GM19395 (cell line): ENCODE measurements around the gene DMAC2.
"Not testable (repeated sequence)": the region's sequence is repeated elsewhere in the genome, so short reads cannot be mapped to it uniquely, and the experiment has no call there.

Experiments
- ATAC-seq: cut with Tn5 transposase; IDR thresholded peaks from one replicate; pipeline ENCODE4 v1.9.1; 2021; ENCODE audit warnings: mild to moderate bottlenecking, moderate library complexity; ENCODE audit not compliant: unreplicated experiment

Gene DMAC2

GRCh38 chr19:41439441-41440222 is at the start of gene DMAC2:
Gene DMAC2, minus strand, starts transcription at chr19:41439912. Its CDS starts 13 bp downstream, at chr19:41439899.
- peak; percentile 85 for ATAC-seq

DNA sequence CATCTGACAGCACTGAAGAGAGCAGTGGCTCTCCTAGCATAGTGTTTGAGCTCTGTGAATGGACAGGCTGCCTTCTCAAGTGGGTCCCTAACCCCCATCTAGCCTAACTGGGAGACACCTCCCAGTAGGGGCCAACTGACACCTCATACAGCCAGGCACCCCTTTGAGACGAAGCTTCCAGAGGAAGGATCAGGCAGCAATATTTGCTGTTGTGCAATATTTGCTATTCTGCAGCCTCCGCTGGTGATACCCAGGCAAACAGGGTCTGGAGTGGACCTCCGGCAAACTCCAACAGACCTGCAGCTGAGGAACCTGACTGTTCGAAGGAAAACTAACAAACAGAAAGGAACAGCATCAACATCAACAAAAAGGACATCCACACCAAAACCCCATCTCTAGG is 47.2 kb upstream of the DMAC2 start:
- ATAC-seq: not testable (repeated sequence)

- ATAC-seq: no peak
Measured at GRCh38 chr19:41484822-41485221, 45.1 kb upstream of the DMAC2 start.

GRCh38 chr19:41480336-41480735 is 40.6 kb upstream of the DMAC2 start:
- no peak for ATAC-seq

DNA sequence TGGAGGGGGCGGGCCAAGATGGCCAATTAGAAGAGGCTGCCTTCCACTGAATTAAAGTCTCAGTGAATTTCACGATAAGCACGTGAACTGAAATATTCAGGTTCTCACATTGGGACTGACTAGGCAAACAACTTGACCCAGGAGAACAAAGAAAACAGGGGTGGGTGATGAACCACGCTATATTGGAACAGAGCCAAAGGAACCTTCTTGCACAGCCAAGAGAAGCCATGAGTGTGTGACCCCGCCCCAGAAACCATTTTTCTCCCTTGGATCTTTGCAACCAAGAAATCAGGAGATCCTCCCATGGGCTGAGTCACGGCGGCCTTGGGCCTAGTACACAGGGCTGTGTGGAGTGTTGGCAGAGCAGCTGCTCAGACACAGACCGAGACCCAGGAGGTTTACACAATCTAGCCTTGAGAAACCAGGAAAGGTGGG is 40.1 kb upstream of the DMAC2 start:
- no peak for ATAC-seq

DNA sequence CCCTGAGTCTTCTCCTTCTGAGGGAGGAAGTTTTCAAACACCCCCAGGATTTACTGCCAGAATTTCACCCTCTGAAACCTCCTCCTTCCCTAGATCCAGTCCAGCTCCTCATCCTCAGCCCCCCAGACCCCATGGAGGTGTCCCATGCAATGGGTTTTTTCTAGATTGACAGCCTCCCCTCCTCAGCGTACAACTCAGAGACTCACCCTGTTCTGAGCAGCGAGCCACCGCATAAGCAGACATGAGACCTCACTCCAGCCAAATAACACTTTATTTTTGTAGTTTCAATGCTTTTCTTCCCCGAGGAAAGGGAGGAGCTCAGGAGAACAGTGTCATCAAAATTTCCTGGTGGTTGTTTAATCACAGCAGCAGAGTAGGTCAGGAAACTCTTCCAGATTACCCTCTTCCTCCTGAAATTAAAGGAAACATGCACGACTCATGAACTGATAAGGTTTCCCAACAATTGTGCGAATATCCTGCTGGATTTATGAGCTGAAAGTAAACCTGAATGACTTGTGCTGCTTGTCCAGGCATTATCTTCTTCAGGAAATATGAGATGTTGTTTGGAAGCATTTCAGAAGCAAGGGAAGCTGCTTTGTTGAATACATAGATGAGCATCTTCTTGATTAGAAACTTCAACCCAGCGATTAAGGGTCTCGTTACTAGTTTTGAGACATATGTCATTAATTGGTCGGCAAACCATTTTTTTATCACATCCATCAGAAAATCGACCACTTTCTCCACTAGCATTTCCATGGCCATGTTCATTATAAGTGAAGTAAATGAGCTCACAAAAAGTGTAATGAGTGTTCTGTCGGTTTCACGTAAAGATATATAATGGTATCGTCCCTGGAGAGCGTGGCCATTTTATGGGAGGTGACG is 39.4 kb upstream of the DMAC2 start:
- ATAC-seq: no peak

DNA sequence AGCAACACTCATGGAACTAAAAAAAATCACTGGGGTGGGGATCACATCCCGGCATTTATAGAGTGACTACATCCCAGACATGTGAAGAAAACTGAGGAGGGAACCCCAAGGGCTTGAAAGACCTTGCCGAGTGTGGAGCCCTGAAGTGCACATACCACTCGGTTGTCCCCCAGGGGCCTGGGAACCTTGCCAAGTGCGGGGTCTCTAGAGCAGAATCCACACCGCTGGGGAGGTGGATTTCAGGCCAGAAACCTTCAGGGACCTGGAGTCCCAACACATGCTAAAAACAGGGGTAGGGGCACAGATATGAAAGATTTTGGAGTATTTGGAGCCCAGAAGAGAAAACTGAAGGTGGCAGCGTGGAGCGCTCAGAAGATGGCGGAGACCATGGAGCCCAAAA is 38.5 kb upstream of the DMAC2 start:
- no peak for ATAC-seq

- ATAC-seq: no peak
Measured at GRCh38 chr19:41476583-41476982, 36.9 kb upstream of the DMAC2 start.

GRCh38 chr19:41463257-41464256 is 23.8 kb upstream of the DMAC2 start:
- not testable (repeated sequence) for ATAC-seq

GRCh38 chr19:41462497-41462896 is 22.8 kb upstream of the DMAC2 start:
- ATAC-seq: no peak

DNA sequence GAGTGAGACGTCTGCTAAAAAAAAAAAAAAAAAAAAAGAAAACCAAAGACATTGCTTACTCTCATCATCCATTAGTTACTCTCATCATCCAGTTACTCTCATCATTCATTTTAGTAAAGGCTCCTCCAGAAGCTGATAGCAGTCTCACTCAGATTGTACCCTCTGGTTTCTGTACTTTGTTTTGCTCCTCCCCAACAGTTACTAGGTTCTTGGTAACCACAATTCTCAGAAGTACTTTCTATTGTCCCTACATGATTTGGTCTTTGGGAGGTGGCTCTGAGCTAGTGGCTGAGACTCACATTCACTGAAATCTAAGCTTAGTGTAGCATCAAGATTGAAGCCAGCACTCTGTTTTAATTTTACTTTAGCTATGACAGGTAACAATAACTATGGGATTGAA is 17.5 kb upstream of the DMAC2 start:
- peak; percentile 78 for ATAC-seq

GRCh38 chr19:41456342-41456918 is 16.7 kb upstream of the DMAC2 start:
- ATAC-seq: no peak

GRCh38 chr19:41455936-41456335 is 16.2 kb upstream of the DMAC2 start:
- ATAC-seq: no peak

- no peak for ATAC-seq
Measured at GRCh38 chr19:41452584-41453275, 13.0 kb upstream of the DMAC2 start.

DNA sequence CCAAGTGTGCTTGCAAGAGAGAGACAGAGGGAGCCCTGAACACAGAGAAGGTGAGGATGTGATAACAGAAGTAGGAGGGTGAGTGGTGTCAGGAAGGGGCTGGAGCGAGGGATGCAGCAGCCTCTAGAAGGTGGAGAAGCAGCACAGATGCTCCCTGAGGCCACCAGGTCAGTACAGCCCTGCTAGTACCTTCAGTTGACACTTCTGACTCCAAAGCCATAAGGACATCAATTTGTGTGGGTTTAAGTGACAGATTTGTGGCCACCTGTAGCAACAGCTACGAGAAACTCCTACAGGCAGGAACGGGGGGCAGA is 10.1 kb upstream of the DMAC2 start:
- no peak for ATAC-seq

GRCh38 chr19:41449079-41449864 is 9.6 kb upstream of the DMAC2 start:
- ATAC-seq: no peak

DNA sequence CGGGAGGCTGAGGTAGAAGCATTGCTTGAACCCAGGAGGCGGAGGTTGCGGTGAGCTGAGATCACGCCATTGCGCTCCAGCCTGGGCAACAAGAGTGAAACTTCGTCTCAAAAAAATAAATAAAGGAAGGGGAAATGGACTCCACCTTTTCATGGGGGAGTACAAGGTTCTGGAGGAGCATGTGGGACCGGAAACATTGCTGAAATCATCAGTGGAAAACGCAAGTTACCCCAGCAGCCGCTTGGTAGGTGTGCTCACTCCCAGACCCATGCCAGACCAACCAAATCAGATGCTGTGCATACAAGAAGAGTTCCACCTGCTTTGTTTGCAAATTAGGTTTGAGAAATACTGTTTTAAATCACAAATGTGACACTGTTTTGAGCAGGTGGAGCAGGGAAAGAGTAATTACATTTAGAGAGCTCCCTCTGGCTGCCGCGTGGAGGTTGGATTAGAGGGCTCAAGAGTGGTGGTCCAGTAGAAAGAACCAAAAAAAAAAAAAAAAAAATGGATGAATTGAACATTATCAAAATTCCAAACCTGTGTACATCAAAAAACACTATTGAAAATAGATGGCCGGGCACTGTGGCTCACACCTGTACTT is 8.1 kb upstream of the DMAC2 start:
- ATAC-seq: no peak

DNA sequence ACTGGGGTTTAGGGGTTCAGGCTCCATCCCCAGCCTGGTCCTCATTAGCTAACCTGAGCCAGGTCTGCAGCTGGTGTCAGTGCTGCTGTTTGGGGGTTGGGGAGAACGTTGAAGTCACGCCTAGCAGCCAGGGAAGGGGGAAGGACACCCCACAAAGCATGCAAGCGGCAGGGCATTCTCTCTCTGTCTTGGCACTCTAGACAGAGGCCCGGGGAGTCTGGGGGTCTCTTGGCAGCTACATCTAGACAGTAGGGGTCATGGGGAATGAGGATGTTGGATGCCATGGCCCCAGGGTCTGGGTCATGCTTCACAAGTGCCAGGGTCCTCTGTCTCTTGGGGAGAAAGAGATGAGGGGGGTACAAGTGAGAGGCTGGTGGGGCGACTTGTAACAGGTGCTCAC is 5.9 kb upstream of the DMAC2 start:
- ATAC-seq: no peak
